ENCODE measurements around the gene FRMD4B. TPM values are rescaled to one million over a fixed set of nuclear protein-coding genes. Genes with fewer than 3 reads are reported as not detected.

Gene FRMD4B
- total and polyA plus RNA-seq, 2 experiments from 2014 or later = 6.4 to 12.8 TPM

GRCh38 chr3:69130689-69131088, 255.2 kb downstream of the FRMD4B start (continued):
- no peak for TF ChIP-seq POLR2AphosphoS5 (IDR thresholded peaks at IDR 0.05; ENCODE audit: low read depth)
- TF ChIP-seq STAT1 (IDR thresholded peaks at IDR 0.05; ENCODE audit: unreplicated experiment) = no peak

- H3K27me3 Mint-ChIP-seq (ENCODE audit: insufficient read depth, low read depth, poor library complexity) = peaks cover 5% of the 10 kb centered on the region
- Histone ChIP-seq H3K4me3 (no peak overlapping the region), H3K27ac (ENCODE audit: low read depth) (no peak overlapping the region), H3K9me2 (ENCODE audit: insufficient read depth) (no peaks in the 10 kb centered on the region), H3K36me3 (ENCODE audit: insufficient read depth) (no peaks in the 10 kb centered on the region), H2AFZ (no peak overlapping the region), H3K4me2 (no peak overlapping the region), H3K79me2 (replicated peaks; ENCODE audit: insufficient read depth) (no peaks in the 10 kb centered on the region), H4K20me1 (replicated peaks; ENCODE audit: insufficient read depth) (no peaks in the 10 kb centered on the region), H3K4me1 (ENCODE audit: insufficient read depth) (peaks cover 3% of the 10 kb centered on the region; the same call in 1 of the 2 replicates), H3K27me3 (ENCODE audit: insufficient read depth) (no peaks in the 10 kb centered on the region), H3F3A (replicated peaks; ENCODE audit: low read depth) (no peaks in the 10 kb centered on the region)
- ATAC-seq (no peak), DNase-seq (ENCODE audit: low spot score) (no peak)
- peaks cover 5% of the 10 kb centered on the region; the same call in 1 of the 3 replicates for H3K4me1 Mint-ChIP-seq
- no peak overlapping the region for H3K27ac Mint-ChIP-seq
- no peaks in the 10 kb centered on the region for H3K9me3 Mint-ChIP-seq
- no peaks in the 10 kb centered on the region for H3K36me3 Mint-ChIP-seq (ENCODE audit: low read depth)
- TF ChIP-seq ZNF114 (CRISPR knock-in tag; IDR thresholded peaks at IDR 0.05) (no peak), NANOG (IDR thresholded peaks at IDR 0.05; ENCODE audit: borderline replicate concordance) (no peak)
- no peak overlapping the region for H3K4me3 Mint-ChIP-seq
These were observed 256.4 kb downstream of the FRMD4B start for GRCh38 chr3:69129531-69129930.

DNA sequence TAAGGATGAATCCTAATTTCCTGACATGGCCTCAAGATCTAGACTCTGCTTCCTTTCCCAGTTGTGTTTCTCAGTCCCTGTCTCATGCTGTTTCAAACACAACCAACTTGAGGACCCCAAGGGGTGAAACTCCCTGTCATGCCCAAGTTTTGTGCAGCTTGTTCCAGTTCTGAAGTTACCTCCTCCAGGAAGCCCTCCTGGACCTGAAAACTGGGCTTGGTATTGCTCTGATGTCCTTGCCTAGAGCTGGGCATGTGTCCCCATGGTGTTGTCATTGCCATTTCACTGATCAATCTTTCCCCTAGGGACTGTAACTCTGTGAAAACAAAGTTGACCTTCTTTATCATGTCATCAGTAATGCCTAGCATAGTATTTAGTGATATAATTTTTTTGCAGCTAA, 257.4 kb downstream of the FRMD4B start:
- Mint-ChIP-seq H3K4me1 (peaks cover 5% of the 10 kb centered on the region; the same call in 1 of the 3 replicates), H3K27ac (no peak overlapping the region), H3K9me3 (no peaks in the 10 kb centered on the region), H3K36me3 (ENCODE audit: low read depth) (no peaks in the 10 kb centered on the region), H3K4me3 (no peak overlapping the region), H3K27me3 (ENCODE audit: insufficient read depth, low read depth, poor library complexity) (peaks cover 5% of the 10 kb centered on the region)
- ATAC-seq = no peak
- Histone ChIP-seq H3K27me3 (ENCODE audit: insufficient read depth) (no peaks in the 10 kb centered on the region), H4K20me1 (replicated peaks; ENCODE audit: insufficient read depth) (no peaks in the 10 kb centered on the region), H3K27ac (ENCODE audit: low read depth) (no peak overlapping the region), H3K4me2 (no peak overlapping the region), H3K79me2 (replicated peaks; ENCODE audit: insufficient read depth) (no peaks in the 10 kb centered on the region), H3K36me3 (ENCODE audit: insufficient read depth) (no peaks in the 10 kb centered on the region), H3K4me1 (ENCODE audit: insufficient read depth) (peaks cover 3% of the 10 kb centered on the region; the same call in 1 of the 2 replicates), H3F3A (replicated peaks; ENCODE audit: low read depth) (no peaks in the 10 kb centered on the region), H3K4me3 (no peak overlapping the region), H2AFZ (0 out of 2 replicates have a peak overlapping the region, but pooled peaks have one; percentile 20), H3K9me2 (ENCODE audit: insufficient read depth) (no peaks in the 10 kb centered on the region)
- no peak for TF ChIP-seq ZNF331 (CRISPR knock-in tag; IDR thresholded peaks at IDR 0.05; ENCODE audit: low read depth)
- no peak for DNase-seq (ENCODE audit: low spot score)

- no peak overlapping the region for H3K27ac ChIP-seq (ENCODE audit: low read depth)
- peaks cover 3% of the 10 kb centered on the region; the same call in 1 of the 2 replicates for H3K4me1 ChIP-seq (ENCODE audit: insufficient read depth)
- no peak overlapping the region for H3K4me2 ChIP-seq
- ATAC-seq (no peak), DNase-seq (ENCODE audit: low spot score) (no peak)
- H3K27me3 ChIP-seq (ENCODE audit: insufficient read depth) = no peaks in the 10 kb centered on the region
- no peak overlapping the region for H3K4me3 ChIP-seq
- Mint-ChIP-seq H3K27me3 (ENCODE audit: insufficient read depth, low read depth, poor library complexity) (peaks cover 5% of the 10 kb centered on the region), H3K36me3 (ENCODE audit: low read depth) (no peaks in the 10 kb centered on the region), H3K4me1 (peaks cover 5% of the 10 kb centered on the region; the same call in 1 of the 3 replicates), H3K9me3 (no peaks in the 10 kb centered on the region), H3K27ac (no peak overlapping the region), H3K4me3 (no peak overlapping the region)
- no peaks in the 10 kb centered on the region for H3K36me3 ChIP-seq (ENCODE audit: insufficient read depth)
- H3F3A ChIP-seq (replicated peaks; ENCODE audit: low read depth) = no peaks in the 10 kb centered on the region
- H2AFZ ChIP-seq = peak overlapping the region; percentile 24; the same call in 1 of the 2 replicates
- H3K9me2 ChIP-seq (ENCODE audit: insufficient read depth) = no peaks in the 10 kb centered on the region
- no peaks in the 10 kb centered on the region for H4K20me1 ChIP-seq (replicated peaks; ENCODE audit: insufficient read depth)
- no peaks in the 10 kb centered on the region for H3K79me2 ChIP-seq (replicated peaks; ENCODE audit: insufficient read depth)
- no peak for TF ChIP-seq STAT1 (IDR thresholded peaks at IDR 0.05; ENCODE audit: unreplicated experiment)
- TF ChIP-seq ZNF331 (CRISPR knock-in tag; IDR thresholded peaks at IDR 0.05; ENCODE audit: low read depth) = no peak
- TF ChIP-seq EZH2phosphoT487 (IDR thresholded peaks at IDR 0.05; ENCODE audit: unreplicated experiment) = no peak
- TF ChIP-seq POLR2AphosphoS5 (IDR thresholded peaks at IDR 0.05; ENCODE audit: low read depth) = no peak
- TF ChIP-seq CREB1 (CRISPR knock-in tag; IDR thresholded peaks at IDR 0.05; ENCODE audit: low read depth) = no peak
- TF ChIP-seq, protein P1, sequence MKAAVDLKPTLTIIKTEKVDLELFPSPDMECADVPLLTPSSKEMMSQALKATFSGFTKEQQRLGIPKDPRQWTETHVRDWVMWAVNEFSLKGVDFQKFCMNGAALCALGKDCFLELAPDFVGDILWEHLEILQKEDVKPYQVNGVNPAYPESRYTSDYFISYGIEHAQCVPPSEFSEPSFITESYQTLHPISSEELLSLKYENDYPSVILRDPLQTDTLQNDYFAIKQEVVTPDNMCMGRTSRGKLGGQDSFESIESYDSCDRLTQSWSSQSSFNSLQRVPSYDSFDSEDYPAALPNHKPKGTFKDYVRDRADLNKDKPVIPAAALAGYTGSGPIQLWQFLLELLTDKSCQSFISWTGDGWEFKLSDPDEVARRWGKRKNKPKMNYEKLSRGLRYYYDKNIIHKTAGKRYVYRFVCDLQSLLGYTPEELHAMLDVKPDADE (IDR thresholded peaks at IDR 0.05) = no peak
- no peak for TF ChIP-seq NANOG (IDR thresholded peaks at IDR 0.05; ENCODE audit: borderline replicate concordance)
- no peak for TF ChIP-seq EZH2 (IDR thresholded peaks at IDR 0.05; ENCODE audit: low read depth, unreplicated experiment)
- no peak for TF ChIP-seq JUNB (IDR thresholded peaks at IDR 0.05; ENCODE audit: unreplicated experiment)
- TF ChIP-seq ZNF114 (CRISPR knock-in tag; IDR thresholded peaks at IDR 0.05) = no peak
These were observed 258.9 kb downstream of the FRMD4B start for GRCh38 chr3:69126999-69127398.
